ENCODE data around the gene SYNE1.
"Not testable (repeated sequence)": the region's sequence is repeated elsewhere in the genome, so short reads cannot be mapped to it uniquely, and the experiment has no call there.

Gene SYNE1

DNA sequence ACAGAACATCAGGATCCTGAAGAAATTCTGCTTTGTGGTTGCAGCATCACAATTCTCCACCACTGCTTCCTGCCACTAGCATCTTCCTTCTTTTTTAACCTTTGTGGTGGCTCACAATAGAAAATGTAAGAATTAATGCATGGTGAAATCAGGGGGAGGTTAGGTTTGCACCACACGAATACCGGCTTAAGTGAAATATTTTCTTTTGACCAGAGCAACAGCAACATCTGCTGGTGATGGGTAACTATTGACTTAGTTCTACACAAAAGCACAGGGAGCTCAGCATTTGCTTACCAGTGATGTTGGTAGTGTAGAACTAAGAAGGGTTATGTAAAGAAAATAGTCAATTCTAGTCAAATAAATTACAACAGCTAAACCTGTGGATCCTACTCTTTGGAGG lies 280.5 kb downstream of the SYNE1 start:
- no peak for DNase-seq

DNA sequence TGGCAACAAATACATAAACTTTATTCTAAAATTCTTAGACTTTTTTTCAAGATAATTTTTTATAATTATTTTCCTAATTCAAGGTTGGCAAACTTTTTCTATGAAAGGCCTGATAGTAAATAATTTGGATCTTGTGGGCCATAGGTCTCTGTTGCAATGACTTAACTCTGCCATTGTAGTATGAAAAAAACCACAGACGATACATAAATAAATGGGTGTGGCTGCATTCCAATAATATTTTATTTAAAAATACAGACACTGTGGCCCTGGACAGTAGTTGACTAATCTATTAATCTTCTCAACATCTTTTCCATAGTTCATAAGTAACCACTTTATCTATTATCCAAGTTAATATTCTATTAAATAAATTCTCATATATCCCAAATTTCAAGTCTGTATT lies 281.1 kb downstream of the SYNE1 start:
- no peak for DNase-seq

DNA sequence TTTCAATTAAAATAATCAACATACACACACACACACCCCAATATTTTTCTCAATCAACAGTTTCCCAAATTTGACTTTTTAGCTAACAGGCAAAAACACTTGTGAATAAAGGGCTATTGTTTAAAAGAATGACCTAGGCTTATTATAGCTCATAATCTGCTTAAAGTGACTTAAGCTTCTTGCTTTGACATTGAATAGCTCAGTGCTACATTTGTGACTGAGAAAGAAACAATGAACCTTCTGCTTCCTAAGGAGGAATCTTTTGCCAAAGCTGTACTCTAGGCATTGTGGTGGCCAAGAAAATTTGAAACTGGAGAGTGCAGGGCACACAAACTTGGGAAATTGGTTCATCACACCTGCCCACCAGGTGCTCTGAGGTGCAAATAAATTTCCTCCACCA lies 282.0 kb downstream of the SYNE1 start:
- no peak for DNase-seq

- no peak for DNase-seq
Observed at GRCh38 chr6:152353440-152353839, 283.7 kb downstream of the SYNE1 start.

DNA sequence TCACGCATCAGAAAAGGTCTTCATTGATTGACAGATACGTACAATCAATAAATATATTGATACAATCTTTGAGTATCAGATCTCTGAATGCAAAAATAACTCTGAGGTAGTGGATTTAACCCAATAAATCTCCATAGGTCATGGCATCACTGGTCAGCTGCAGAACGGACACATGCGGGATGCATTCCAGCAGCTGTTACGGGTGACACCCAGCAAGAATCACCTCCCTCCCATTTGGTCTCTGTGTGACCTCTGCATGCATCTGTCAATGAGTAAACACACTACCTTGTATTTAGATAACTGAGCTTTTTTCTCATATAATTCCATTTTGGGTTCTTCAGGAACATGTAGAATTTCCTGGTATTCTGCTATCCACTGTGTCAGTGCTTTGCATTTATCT lies 285.4 kb downstream of the SYNE1 start:
- no peak for DNase-seq

DNA sequence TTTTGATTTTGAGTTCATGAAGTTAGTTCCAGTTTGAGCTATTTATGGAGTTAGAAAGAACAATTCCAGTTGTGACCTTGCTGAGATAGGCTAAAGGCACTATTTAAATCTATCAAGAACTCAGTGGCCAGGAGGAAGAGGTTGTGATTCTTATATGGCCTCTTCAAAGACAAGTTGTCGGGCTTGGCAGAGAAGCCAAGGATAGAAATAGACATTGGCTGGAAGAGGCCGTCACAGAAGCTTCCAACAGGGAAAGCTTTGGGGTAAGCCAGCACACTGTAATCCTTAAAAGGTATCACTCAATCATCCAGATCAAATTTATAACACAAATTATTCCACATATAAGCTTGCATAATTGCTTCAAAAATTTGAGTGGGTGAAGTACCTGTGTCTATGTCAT lies 286.1 kb downstream of the SYNE1 start:
- DNase-seq, result no peak

DNA sequence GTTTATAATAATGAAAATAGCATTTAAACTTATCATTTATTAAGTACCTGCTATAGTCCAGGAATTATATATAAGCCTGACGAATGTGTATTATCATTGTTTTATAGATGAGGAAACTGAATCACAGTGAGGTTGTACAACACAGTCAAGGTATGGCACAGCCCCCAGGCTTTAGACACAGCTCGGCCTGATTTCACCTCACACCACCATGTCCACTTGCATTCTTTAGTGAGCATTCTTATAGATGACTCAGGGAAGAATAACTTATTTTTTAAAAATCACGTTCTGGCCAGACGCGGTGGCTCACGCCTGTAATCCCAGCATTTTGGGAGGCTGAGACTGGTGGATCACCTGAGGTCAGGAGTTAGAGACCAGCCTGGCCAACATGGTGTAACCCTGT lies 289.0 kb downstream of the SYNE1 start:
- DNase-seq, result no peak

- DNase-seq, result no peak
Observed at GRCh38 chr6:152343735-152344360, 293.3 kb downstream of the SYNE1 start.

DNA sequence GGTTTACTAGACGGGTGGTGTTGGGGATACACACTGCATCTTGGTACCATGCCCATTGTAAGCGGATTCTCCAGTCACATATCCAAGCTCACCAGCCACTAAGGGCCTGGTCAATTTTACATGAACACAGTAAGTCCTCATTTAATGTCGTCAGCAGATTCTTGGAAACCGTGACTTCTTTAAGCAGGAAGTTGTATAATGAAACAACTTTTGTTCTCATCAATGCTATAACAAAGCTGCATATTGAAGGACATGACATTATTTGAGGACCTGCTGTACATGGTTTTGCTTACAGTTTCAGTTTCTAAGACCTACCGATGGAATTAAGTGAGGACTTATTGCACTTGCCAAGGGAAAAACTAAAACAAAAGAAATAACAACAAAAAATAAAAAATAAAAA lies 295.6 kb downstream of the SYNE1 start:
- DNase-seq, result no peak

DNA sequence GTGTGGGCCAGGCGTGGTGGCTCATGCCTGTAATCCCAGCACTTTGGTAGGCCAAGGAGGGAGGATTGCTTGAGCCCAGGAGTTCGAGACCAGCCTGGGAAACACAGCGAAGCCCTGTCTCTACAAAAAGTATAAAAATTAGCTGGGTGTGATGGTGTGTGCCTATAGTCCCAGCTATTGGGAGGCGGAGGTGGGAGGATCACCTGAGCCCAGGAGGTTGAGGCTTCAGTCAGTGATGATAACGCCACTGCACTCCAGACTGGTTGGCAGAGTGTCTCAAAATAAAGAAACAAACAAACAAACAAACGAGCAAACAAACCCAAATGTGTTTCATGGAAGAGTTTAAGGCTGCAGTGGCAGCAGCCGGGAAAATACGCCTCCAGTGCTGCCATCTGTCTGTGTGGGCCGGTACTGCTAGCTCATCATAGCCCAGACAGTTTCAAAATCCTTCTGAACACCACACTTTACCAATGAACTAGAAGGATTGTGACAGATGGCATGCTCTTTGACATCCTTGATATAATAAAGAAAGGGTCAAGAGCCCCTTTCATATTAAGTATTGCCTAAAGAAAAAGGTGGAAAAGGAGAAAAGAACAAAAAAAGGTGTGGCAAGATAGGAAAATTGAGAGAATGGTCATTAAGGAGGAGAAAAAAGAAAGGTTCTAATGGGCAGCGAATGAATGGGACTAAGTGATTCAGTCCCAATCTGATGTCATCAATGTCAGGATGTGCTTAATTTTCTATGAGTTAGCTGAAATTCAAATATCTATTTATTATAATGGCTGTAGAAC lies 298.6 kb downstream of the SYNE1 start:
- DNase-seq, result no peak

DNA sequence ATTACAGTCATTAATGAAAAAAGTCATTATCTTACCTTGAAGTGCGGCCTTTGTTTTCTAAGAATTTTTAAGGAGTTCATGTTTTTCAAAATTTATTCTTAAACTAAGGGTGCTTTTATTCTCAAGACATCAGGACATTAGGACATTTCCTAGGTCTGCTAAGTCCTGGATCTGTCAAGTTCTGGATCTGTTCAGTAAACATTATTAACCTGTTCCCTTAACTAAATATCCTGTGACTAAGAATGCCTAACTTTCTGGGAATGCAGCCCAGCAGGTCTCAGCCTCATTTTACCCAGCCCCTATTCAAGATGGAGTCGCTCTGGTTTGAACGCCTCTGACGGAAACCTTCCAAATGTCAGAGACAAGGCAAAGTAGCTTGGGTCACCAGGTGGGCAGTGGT lies 302.6 kb downstream of the SYNE1 start:
- DNase-seq, result no peak

- no peak for DNase-seq
Observed at GRCh38 chr6:152330961-152331360, 306.2 kb downstream of the SYNE1 start.

- DNase-seq, result no peak
Observed at GRCh38 chr6:152329638-152330448, 307.3 kb downstream of the SYNE1 start.

GRCh38 chr6:152328200-152328599 lies 309.0 kb downstream of the SYNE1 start:
- DNase-seq, result not testable (repeated sequence)

GRCh38 chr6:152323376-152323775 lies 313.8 kb downstream of the SYNE1 start:
- DNase-seq, result no peak

DNA sequence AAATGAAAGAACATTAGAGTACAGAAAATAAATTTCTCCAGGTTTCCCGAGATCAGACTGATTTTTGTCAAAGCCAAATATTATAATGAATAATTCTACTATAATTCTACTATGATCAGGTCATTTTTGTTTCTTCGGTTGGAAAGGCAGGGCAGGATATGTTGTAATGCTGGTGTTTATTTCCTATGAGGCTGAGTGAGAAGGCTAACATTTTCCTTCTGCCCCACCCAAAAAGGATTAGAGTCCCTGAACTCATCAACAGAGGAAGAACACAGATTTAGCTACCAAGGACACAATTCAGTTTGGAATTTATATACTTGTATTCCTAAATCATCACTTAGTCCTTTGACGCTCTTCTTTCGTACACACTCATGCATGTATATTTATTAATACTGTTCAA lies 318.9 kb downstream of the SYNE1 start:
- no peak for DNase-seq

DNA sequence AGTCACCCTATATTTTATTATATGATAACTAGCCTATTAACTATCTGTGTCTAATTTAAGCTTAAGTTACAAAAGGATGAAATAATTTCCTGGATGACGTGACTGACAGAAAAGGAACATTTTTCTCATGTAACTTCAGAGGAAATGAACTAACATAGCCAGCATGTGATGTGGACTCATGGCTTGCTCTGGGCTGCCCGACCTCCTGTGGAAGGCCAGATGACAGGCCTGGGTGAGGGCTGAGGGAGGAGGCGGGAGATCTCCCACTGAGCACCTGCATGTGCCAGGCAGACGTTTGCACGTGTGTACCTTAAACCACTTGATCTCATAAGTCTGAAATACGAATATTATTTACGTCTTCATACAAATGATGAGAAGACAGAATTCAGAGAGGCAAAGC lies 321.1 kb downstream of the SYNE1 start:
- no peak for DNase-seq

GRCh38 chr6:152314483-152314832 lies 322.7 kb downstream of the SYNE1 start:
- DNase-seq, result no peak

GRCh38 chr6:152313542-152314482 lies 323.4 kb downstream of the SYNE1 start:
- DNase-seq, result no peak

DNA sequence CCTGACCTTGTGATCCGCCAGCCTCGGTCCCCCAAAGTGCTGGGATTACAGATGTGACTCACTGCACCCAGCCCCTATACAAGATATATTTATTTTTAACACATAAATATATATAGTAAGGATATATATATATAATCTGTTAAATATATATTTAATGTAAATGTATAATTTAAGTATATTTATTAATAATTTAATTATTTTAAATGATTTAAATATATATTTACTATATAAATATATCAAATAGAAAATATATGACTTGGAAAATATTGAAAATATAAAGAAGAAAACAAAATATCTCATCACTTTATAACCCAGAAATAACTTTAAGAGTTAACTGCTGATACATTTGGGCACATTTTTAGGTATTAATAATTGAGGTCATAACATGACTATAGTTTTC lies 324.7 kb downstream of the SYNE1 start:
- DNase-seq, result no peak

DNA sequence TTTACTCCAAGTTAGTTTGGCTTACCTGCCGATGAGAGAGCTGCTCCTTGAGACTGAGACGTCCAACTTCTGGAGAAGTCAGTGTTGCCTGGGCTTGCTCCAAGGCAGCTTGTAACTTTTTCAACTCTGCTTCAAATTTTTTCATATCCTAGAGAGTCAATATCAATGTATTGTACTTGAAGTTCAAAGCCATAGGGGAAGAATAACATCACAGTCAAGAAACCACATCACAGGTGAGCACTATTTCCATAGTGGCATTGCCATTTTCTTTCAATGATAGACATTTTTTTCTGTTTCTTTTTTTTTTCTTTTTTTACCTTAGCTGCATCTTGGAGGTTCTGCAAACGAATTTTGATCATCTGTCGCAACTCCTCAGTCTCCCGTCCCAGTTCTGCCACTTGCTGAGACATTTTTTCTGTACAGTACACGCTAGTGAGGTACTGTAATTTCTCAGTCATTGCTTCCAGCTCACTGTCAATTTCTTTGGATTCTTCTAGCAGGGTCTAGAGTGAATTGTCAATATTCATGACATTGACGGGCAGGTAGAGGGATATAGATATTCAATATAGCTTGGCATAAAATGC lies 326.7 kb downstream of the SYNE1 start:
- no peak for DNase-seq

DNA sequence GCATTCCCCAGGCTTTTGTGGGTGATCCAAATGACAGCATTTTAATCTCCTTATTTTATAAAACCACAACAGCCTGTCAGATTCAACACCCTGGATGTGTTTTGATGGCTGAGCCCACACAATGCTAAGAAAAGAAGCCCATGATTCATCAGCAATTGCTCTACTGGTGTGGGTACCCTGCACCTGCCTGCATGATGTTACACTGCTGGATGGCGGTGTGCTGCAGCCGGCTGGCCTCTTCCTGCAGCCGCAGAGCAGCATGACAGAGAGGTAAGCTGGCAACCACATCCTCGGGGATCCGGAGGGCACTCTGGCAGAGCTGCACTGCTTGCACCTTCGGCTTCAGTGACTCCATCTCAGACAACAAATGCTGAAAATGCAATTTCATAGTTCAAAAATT lies 327.5 kb downstream of the SYNE1 start:
- DNase-seq, result no peak

GRCh38 chr6:152309006-152309405 lies 328.2 kb downstream of the SYNE1 start:
- DNase-seq, result no peak

Measured in NCI-H446 (cell line).